HepG2 (cell line): ENCODE measurements around the gene ZNF19. TPM values are rescaled to one million over a fixed set of nuclear protein-coding genes. Genes with fewer than 3 reads are reported as not detected.

Source experiments
- ARID4A ChIP-seq: sonication (generic); formaldehyde crosslinking; IDR thresholded peaks from 2 replicates; pipeline ENCODE4 v1.5.0; 2020; ENCODE audit warnings: mild to moderate bottlenecking, missing genetic modification reagents, borderline replicate concordance
- ELF4 ChIP-seq: sonication (generic); formaldehyde crosslinking; IDR thresholded peaks from 2 replicates; pipeline ENCODE4 v1.5.0; 2020; ENCODE audit warnings: missing genetic modification reagents, mild to moderate bottlenecking, moderate library complexity, borderline replicate concordance
- GMEB2 ChIP-seq: IDR thresholded peaks from 2 replicates; pipeline ENCODE4 v1.6.1; 2016; ENCODE audit warnings: missing biosample characterization, missing genetic modification reagents, low read depth
- IKZF4 ChIP-seq: sonication (generic); formaldehyde crosslinking; IDR thresholded peaks from 2 replicates; pipeline ENCODE4 v1.5.1; 2020; ENCODE audit warnings: borderline replicate concordance, mild to moderate bottlenecking, low read depth, missing genetic modification reagents; ENCODE audit errors: not compliant biosample characterization
- LBX2 ChIP-seq: sonication (generic); formaldehyde crosslinking; IDR thresholded peaks from 2 replicates; pipeline ENCODE4 v1.5.0; 2020; ENCODE audit warnings: missing genetic modification reagents, mild to moderate bottlenecking, borderline replicate concordance
- PHF8 ChIP-seq: sonication (generic); formaldehyde crosslinking; IDR thresholded peaks from 2 replicates; pipeline ENCODE4 v1.5.0; 2020; ENCODE audit warnings: missing genetic modification reagents
- POLR2G ChIP-seq: fragments of 200-400 bp; formaldehyde crosslinking; IDR thresholded peaks from 2 replicates; pipeline ENCODE4 v1.6.1; 2018; ENCODE audit warnings: mild to moderate bottlenecking, low read depth, low read length, moderate library complexity
- RARG ChIP-seq: sonication (generic); formaldehyde crosslinking; IDR thresholded peaks from 2 replicates; pipeline ENCODE4 v1.4.0; 2020; ENCODE audit warnings: low read depth, mild to moderate bottlenecking, missing genetic modification reagents
- RERE ChIP-seq: IDR thresholded peaks from 2 replicates; pipeline ENCODE4 v1.6.1; 2016; ENCODE audit warnings: low read depth, missing genetic modification reagents, missing compliant biosample characterization
- TBX3 ChIP-seq: fragments of 450-650 bp; IDR thresholded peaks from 2 replicates; pipeline ENCODE4 v1.6.1; 2017; ENCODE audit warnings: antibody characterized with exemption, mild to moderate bottlenecking, inconsistent platforms, borderline replicate concordance
- YEATS2 ChIP-seq: sonication (generic); formaldehyde crosslinking; IDR thresholded peaks from 2 replicates; pipeline ENCODE4 v1.4.0; 2020; ENCODE audit warnings: missing genetic modification reagents, borderline replicate concordance
- ZC3H4 ChIP-seq: sonication (generic); formaldehyde crosslinking; IDR thresholded peaks from 2 replicates; pipeline ENCODE4 v1.4.0; 2020; ENCODE audit warnings: missing genetic modification reagents, borderline replicate concordance
- polyA plus RNA-seq, 8 experiments: library from polyadenylated mRNA; depleted of rRNA in 3 of 8; stranded (reverse) in 7 of 8; unstranded in 1 of 8; fragments of >200 nt; fragmentation: Illumina TruSeq in 4 of 8; extraction: Trizol in 4 of 8; gene quantifications; 2 replicates each; pipeline versions ENCODE4 v1.2.1 to v1.2.3, GENCODE V29; 2011 to 2016; ENCODE audit warnings: low read depth in 4 of 8, missing spikeins in 1 of 8, mixed read lengths in 1 of 8; ENCODE audit not compliant: insufficient read depth in 1 of 8
- total RNA-seq, 5 experiments: library from RNA; depleted of rRNA; stranded (reverse); fragments of >200 nt; fragmentation: Illumina TruSeq; extraction: Trizol; gene quantifications; 2 replicates each; pipeline ENCODE4 v1.2.3, GENCODE V29; 2016; ENCODE audit warnings: low read depth in 1 of 5

ZNF19 gene
- total and polyA plus RNA-seq, 2 of the 13 experiments (the other 11 are each of a cell fraction or from before 2014, with no cell fraction given), result 3.2 to 5.8 TPM

- TF ChIP-seq RERE (CRISPR knock-in tag) (0 out of 2 replicates have a peak, but pooled peaks have one; percentile 54), ZC3H4 (no peak), POLR2G (peak; percentile 93), ARID4A (CRISPR knock-in tag) (peak; percentile 94), YEATS2 (CRISPR knock-in tag) (peak; percentile 92), PHF8 (CRISPR knock-in tag) (peak; percentile 97), GMEB2 (peak; percentile 63; the same call in 1 of the 2 replicates), TBX3 (peak; percentile 47; the same call in 1 of the 2 replicates), LBX2 (CRISPR knock-in tag) (peak; percentile 80; the same call in 1 of the 2 replicates), ELF4 (peak; percentile 79; the same call in 1 of the 2 replicates), IKZF4 (CRISPR knock-in tag) (no peak), RARG (CRISPR knock-in tag) (no peak)
Measured at GRCh38 chr16:71484006-71484893, 4.9 kb downstream of the ZNF19 start (continued).
